ENCODE data around the gene KLHL22.
"Not testable (repeated sequence)": the region's sequence is repeated elsewhere in the genome, so short reads cannot be mapped to it uniquely, and the experiment has no call there.

Gene KLHL22, protein sequence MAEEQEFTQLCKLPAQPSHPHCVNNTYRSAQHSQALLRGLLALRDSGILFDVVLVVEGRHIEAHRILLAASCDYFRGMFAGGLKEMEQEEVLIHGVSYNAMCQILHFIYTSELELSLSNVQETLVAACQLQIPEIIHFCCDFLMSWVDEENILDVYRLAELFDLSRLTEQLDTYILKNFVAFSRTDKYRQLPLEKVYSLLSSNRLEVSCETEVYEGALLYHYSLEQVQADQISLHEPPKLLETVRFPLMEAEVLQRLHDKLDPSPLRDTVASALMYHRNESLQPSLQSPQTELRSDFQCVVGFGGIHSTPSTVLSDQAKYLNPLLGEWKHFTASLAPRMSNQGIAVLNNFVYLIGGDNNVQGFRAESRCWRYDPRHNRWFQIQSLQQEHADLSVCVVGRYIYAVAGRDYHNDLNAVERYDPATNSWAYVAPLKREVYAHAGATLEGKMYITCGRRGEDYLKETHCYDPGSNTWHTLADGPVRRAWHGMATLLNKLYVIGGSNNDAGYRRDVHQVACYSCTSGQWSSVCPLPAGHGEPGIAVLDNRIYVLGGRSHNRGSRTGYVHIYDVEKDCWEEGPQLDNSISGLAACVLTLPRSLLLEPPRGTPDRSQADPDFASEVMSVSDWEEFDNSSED

DNA sequence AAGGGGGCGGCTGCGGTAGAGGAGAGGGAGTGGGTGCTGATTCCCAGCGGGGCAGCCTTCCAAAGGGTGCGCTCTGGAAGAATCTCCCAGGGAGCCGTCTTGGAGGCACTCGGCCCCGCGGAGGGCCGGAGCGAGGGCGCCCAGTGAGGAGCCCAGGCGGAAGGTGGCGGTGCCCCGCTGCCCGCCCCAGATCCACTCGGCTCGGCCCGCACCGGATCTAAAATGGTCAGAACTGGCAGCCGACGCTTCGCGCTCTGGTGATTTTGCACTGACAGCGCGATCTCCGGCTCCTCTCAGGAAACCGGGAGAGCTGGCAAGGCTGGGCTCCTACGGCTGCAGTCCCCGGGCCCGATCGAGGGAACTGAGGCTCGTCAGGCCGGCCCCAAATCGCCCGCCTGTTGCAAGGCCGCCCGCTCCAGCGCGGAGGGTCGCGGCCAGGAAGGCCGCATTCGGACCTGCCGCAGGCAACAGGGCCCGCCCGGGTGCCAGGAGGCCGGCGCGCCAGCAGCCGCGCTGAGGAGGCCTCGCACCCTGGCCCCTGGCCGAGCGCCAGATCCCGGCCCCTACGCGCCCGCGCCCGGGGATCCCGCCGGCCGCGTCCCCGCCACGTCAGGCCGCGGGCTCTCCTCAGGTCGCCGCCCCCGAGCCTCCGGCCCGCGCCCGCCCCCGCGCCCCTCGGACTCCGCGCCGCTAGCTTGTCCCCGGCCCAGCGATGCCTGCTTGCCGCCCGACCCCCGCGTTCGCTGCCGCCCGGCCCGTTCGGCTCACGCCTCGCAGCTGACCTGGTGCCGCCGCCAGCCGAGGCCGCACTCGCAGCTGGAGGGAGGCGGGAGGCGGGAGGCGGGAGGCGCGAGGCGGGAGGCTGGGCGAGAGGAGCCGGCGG, at the start of gene KLHL22:
KLHL22 (minus strand) TSS at position 818 of the 883 bp plus-strand sequence. CDS start 6,584 bp downstream, outside the sequence.
- DNase-seq (ENCODE audit: low read depth, low spot score), result no peak

DNA sequence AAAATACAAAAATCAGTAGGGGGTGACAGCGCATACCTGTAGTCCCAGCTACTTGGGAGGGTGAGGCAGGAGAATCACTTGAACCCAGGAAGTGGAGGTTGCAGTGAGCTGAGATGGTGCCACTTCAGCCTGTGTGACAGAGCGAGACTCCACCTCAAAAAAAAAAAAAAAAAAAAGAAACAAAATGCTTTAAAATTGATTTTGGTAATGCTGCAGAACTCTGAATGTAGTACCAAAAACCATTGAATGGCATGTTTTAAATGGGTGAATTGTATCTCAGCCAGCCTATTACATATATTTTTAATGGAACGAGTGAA, 49.7 kb upstream of the KLHL22 start:
- DNase-seq (ENCODE audit: low read depth, low spot score), result not testable (repeated sequence)

DNA sequence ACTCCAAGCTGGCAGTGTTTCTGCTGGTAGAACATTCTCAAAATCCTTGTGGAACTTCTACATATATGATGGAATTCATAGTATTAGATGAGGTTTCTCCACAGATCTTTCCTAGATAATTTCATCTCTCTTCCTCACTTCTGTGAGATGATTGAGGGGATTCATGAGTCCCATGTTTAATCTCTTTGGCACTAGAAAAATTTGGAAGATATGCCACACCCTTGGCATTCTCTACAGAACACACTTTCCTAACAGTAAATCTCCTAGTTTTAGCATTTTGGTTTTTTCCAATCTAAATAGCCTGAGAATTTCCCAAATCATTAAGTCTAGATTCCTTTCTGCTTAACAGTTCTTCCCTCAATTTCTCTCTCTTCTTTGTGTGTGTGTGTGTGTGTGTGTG, 47.1 kb upstream of the KLHL22 start:
- DNase-seq (ENCODE audit: low read depth, low spot score), result no peak

- DNase-seq (ENCODE audit: low read depth, low spot score), result no peak
Observed at GRCh38 chr22:20542055-20542454, 46.5 kb upstream of the KLHL22 start.

GRCh38 chr22:20538875-20539274, 43.3 kb upstream of the KLHL22 start:
- DNase-seq (ENCODE audit: low read depth, low spot score), result not testable (repeated sequence)

GRCh38 chr22:20537983-20538382, 42.4 kb upstream of the KLHL22 start:
- no peak for DNase-seq (ENCODE audit: low read depth, low spot score)

- DNase-seq (ENCODE audit: low read depth, low spot score), result no peak
Observed at GRCh38 chr22:20537325-20537756, 41.7 kb upstream of the KLHL22 start.

DNA sequence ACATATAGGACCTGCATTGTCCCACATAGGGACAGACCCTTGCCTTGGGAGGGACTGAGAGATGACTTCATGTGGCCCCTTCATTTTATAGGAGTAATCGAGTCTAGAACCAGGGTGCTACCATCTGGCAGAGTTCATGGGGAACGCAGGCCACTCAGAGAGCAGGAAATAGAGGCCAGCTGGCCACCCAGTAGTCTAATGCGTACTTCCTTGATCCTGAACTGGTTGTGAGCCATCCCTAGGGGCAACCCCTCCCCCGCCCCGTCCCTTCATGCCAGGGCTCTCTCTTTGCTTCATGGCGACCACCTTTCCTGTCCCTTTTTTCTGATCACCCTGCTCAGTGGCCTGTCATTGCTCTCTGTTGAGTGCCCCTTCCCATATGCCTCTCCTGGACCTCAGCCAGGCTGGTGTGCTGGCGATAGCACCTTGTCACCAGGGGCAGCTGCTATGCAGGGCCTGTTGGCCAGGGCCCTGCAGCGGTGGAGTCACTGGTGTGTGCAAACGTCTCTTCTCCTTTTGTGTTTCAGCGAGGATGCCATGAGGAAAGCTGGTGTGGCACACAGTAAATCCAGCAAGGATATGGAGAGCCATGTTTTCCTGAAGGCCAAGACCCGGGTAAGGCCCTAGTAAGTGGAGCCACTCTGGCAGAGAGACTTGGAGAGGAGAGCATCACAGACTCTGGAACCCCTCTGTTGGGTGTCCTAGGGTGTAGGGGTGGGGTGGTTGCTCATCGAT, 41.2 kb upstream of the KLHL22 start:
- DNase-seq (ENCODE audit: low read depth, low spot score), result no peak

DNA sequence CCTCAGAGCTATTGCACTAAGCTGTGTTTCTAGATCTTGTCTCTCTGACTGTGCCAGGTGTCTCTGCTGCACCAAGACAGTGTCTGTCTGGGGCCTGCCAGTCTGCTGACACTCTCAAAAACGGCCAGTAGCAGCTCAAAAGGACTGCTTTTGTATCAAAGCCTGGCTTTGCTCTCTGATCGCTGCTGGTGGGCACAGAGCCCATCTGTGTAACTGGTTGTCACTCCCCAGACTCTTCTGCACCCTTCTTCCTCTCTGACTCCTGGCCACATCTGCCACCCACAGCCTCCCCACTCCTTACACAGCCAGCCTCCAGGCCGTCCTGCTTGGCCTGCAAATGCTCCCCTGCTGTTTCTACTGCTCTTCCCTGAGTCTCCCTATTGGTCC, 38.3 kb upstream of the KLHL22 start:
- no peak for DNase-seq (ENCODE audit: low read depth, low spot score)

DNA sequence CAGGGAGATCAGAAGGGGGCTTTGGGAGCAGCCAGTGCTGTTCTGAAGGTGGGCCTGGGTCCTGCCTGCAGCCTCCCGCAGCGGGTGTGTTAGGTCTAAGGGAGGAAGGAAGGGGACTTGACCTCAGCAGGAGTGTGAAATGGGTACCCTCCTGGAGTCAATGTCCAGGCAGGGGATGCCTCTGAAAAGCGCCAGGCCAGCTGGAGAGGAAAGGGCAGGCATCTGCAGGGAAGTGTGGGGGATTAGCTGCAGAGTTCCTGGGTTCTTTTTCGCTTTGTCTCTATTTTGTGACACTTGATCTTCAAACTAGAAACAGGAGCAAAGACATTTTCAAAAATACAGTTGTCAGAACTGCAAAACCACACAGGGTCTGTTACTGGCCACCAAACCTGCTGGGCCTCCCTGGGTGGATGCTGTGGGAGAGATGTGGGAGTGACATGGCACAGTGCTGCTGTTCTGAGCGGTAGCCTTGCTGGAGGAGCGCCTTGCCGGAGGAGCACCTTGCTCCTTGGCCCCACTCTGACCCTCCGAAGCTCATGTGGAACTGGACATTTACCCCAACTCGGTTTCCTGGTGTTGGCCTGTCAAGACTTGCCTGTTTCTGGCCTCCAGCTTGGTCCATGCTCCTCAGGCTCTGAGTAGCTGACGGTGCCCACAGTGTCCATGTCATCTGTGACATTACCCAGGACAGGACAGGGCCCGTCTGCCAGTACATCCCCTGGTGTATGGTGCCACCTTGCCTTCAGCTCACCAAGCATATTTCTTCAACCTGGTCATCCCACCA, 37.7 kb upstream of the KLHL22 start:
- DNase-seq (ENCODE audit: low read depth, low spot score), result no peak

DNA sequence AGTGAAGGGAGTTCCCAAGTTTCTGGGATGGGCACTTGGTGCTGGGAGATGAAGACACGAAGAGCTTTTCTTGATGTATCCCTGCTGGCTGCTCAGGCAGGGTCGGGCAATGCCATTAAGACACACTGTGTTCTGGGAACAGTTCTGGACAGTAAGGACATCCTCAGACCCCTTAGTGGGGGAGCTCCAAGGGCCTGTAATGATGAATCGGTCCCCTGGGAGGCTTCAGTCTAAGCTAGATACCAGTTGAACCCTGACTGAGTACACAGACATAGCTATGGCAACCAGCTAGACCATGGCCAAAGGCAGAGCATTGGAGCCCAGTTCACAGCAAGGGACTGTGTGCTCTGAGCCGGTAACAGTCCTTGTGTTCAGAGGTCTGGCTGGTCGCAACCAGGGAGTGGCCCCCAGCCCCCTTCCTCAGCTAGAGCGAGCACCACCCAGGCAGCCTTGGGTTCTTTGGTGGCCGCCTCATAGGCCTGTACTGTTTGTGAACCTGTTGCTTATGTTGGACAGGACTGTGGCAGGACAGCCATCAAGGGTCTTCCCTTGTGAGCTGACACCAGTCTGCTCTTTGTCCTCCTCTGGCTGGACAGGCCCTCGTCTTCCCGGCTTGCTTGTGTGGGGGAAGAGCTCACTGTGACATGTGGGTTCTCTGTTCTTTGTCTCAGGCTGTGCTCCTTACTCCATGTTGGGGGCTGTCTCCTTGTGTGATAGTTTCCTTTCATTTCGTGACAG, 36.8 kb upstream of the KLHL22 start:
- DNase-seq (ENCODE audit: low read depth, low spot score), result no peak

DNA sequence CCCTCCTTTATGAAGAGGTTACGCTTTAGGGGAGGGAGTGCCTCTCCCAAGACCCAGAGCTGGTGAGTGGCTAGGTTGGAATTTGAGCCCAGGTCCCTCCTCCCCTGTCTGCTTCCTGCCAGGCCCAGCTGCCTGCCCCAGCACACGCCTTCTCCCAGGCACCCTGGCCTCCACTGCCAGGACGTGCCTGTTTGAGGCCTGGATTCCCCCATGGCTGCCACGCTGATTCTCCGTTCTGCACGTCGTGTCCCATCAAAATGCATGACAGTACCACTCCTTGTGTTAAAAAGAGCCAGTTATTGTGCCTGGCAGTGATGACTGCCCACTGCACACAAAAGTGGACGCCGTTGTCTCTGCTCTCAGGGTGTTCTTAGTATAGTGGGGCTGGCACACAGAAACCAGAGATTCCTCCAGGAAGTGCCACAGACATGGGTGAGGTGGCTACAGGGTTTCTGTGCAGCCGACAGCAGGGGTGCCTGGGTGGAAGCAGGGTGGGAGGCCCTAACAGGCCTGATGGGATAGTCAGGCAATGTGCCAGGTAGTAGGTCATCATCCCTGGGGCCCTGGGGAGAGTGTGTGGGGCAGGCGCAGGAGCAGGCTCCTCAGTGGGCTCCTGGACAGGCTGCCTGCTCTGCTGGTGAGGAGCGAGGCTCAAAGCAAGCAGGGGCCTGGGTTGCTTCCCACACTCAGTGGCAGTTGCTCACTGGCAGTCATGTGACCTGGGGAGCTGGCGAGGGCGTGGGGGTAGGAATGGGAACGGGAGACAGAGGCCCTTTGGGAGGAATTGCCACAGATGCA, 36.0 kb upstream of the KLHL22 start:
- DNase-seq (ENCODE audit: low read depth, low spot score), result no peak

DNA sequence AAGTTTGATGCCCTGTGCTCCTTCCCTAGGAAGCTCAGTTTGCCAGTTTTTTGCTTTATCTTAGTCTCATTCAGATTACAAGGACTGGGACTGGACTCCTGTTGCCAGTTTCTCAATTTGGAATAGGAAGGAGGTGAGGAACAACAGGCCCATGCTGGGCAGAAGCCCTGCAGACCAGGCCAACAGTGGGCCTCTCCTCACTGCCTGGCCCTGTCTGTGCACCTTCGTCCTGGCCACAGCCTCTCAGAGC, 35.5 kb upstream of the KLHL22 start:
- DNase-seq (ENCODE audit: low read depth, low spot score), result no peak

- DNase-seq (ENCODE audit: low read depth, low spot score), result no peak
Observed at GRCh38 chr22:20530368-20531153, 35.0 kb upstream of the KLHL22 start.

GRCh38 chr22:20528405-20528978, 32.9 kb upstream of the KLHL22 start:
- DNase-seq (ENCODE audit: low read depth, low spot score), result no peak

GRCh38 chr22:20526628-20527355, 31.2 kb upstream of the KLHL22 start:
- no peak for DNase-seq (ENCODE audit: low read depth, low spot score)

GRCh38 chr22:20526305-20526627, 30.7 kb upstream of the KLHL22 start:
- DNase-seq (ENCODE audit: low read depth, low spot score), result no peak

GRCh38 chr22:20525048-20525447, 29.5 kb upstream of the KLHL22 start:
- DNase-seq (ENCODE audit: low read depth, low spot score), result no peak
